MM.1S (cell line): Measurements from ENCODE around the gene PAFAH1B2.
"Not testable (repeated sequence)": the region's sequence is repeated elsewhere in the genome, so short reads cannot be mapped to it uniquely, and the experiment has no call there.

Source experiments
- DNase-seq: peaks from one replicate; pipeline ENCODE4 v3.0.0-alpha.2; 2015
- H2AFZ ChIP-seq: fragments of 300-600 bp; sonication (generic); 2 replicates; pipeline ENCODE4 v1.6.0; 2016; ENCODE audit warnings: antibody characterized with exemption, low read length
- H3F3A ChIP-seq: fragments of 300-600 bp; sonication (generic); 2 replicates; pipeline ENCODE4 v1.6.1; 2016; ENCODE audit warnings: mild to moderate bottlenecking, antibody characterized with exemption, low read length, moderate library complexity, mixed read lengths; ENCODE audit not compliant: insufficient read depth
- H3K27ac ChIP-seq: fragments of 300-600 bp; sonication (generic); 2 replicates; pipeline ENCODE4 v1.5.1; 2016; ENCODE audit warnings: mild to moderate bottlenecking, low read length
- H3K27me3 ChIP-seq: fragments of 300-600 bp; sonication (generic); replicated peaks from 2 replicates; pipeline ENCODE4 v1.6.0; 2016; ENCODE audit warnings: low read length; ENCODE audit not compliant: insufficient read depth
- H3K36me3 ChIP-seq: fragments of 300-600 bp; sonication (generic); replicated peaks from 2 replicates; pipeline ENCODE4 v1.6.1; 2016; ENCODE audit warnings: mild to moderate bottlenecking, low read length, mixed read lengths; ENCODE audit not compliant: insufficient read depth
- H3K4me1 ChIP-seq: fragments of 300-600 bp; sonication (generic); 2 replicates; pipeline ENCODE4 v1.6.1; 2016; ENCODE audit warnings: low read length, mixed read lengths
- H3K4me2 ChIP-seq: fragments of 300-600 bp; sonication (generic); 2 replicates; pipeline ENCODE4 v1.6.0; 2016; ENCODE audit warnings: low read depth, low read length
- H3K4me3 ChIP-seq: fragments of 300-600 bp; sonication (generic); 2 replicates; pipeline ENCODE4 v1.5.1; 2016; ENCODE audit warnings: low read length, mixed read lengths
- H3K79me2 ChIP-seq: fragments of 300-600 bp; sonication (generic); 2 replicates; pipeline ENCODE4 v1.6.1; 2016; ENCODE audit warnings: mixed run types, low read length, mixed read lengths
- H3K9ac ChIP-seq: fragments of 300-600 bp; sonication (generic); 2 replicates; pipeline ENCODE4 v1.6.1; 2016; ENCODE audit warnings: low read length, mixed read lengths
- H3K9me2 ChIP-seq: fragments of 300-600 bp; sonication (generic); replicated peaks from 2 replicates; pipeline ENCODE4 v1.6.1; 2016; ENCODE audit warnings: mild to moderate bottlenecking, low read length, mixed read lengths; ENCODE audit not compliant: insufficient read depth
- H3K9me3 ChIP-seq: fragments of 300-600 bp; sonication (generic); replicated peaks from 2 replicates; pipeline ENCODE4 v1.6.1; 2016; ENCODE audit warnings: mild to moderate bottlenecking, low read length, mixed read lengths; ENCODE audit not compliant: insufficient read depth
- H4K20me1 ChIP-seq: fragments of 300-600 bp; sonication (generic); 2 replicates; pipeline ENCODE4 v1.6.1; 2016; ENCODE audit warnings: mild to moderate bottlenecking, low read length, moderate library complexity, mixed read lengths; ENCODE audit not compliant: insufficient read depth
- CTCF ChIP-seq: fragments of 300-600 bp; sonication (generic); IDR thresholded peaks from 2 replicates; pipeline ENCODE4 v1.5.1; 2016; ENCODE audit warnings: antibody characterized with exemption, low read length, mixed read lengths
- EZH2 ChIP-seq: fragments of 300-600 bp; sonication (generic); optimal IDR thresholded peaks from 2 replicates; pipeline ENCODE3; 2017; ENCODE audit warnings: low read depth, mild to moderate bottlenecking, antibody characterized with exemption, low read length, mixed read lengths
- EZH2phosphoT487 ChIP-seq: fragments of 300-600 bp; sonication (generic); IDR thresholded peaks from 2 replicates; pipeline ENCODE4 v1.6.1; 2018; ENCODE audit warnings: antibody characterized with exemption, low read length

Gene PAFAH1B2

DNA sequence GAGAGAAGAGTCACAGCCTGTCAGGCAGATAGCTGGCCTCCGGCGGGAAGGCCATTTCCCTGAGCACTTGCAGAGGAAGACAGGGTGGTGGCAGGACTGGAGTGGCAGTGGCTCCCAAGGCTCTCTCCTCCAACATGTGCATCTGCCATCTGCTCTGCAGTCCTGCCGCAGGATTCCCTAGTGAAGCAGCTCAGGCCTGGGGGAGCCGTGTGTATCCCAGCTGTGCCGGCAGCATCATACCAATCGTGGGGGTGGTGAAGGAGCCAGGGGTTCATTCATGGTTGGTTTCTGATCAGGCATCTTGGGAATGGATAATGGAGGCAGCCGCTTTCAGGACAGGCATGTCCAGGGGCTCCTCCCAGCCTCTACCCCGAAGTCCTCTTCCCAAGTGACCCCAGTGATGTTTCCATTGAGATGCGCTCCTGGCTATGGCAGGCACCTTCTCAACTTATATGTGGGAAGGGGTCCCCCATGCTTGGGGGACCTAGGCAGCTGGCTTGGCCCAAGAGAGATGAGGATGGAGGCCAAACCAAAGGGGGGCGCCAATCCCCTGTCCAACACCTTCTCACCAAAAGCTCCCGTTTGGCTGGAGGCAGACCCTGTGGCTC lies 61.2 kb downstream of the PAFAH1B2 start:
- no peak overlapping the region for H2AFZ ChIP-seq
- no peak overlapping the region for H3K9ac ChIP-seq
- no peaks in the 10 kb centered on the region for H3K9me2 ChIP-seq
- no peak overlapping the region for H3K27ac ChIP-seq
- no peak for DNase-seq
- no peaks in the 10 kb centered on the region for H3K27me3 ChIP-seq
- no peak overlapping the region for H3K4me2 ChIP-seq
- H3K79me2 ChIP-seq, result no peaks in the 10 kb centered on the region
- no peaks in the 10 kb centered on the region for H3K4me1 ChIP-seq
- H3K9me3 ChIP-seq, result no peaks in the 10 kb centered on the region
- no peak for TF ChIP-seq CTCF
- no peak for TF ChIP-seq EZH2phosphoT487
- TF ChIP-seq EZH2, result no peak
- H3F3A ChIP-seq, result no peaks in the 10 kb centered on the region
- H3K4me3 ChIP-seq, result no peak overlapping the region
- no peaks in the 10 kb centered on the region for H3K36me3 ChIP-seq
- H4K20me1 ChIP-seq, result no peaks in the 10 kb centered on the region

GRCh38 chr11:117206111-117206510 lies 62.0 kb downstream of the PAFAH1B2 start:
- H3K79me2 ChIP-seq, H2AFZ ChIP-seq, H3F3A ChIP-seq, H4K20me1 ChIP-seq, H3K27me3 ChIP-seq, H3K9me2 ChIP-seq, H3K4me2 ChIP-seq, H3K4me1 ChIP-seq, H3K9ac ChIP-seq, H3K9me3 ChIP-seq, H3K27ac ChIP-seq, H3K4me3 ChIP-seq, DNase-seq, H3K36me3 ChIP-seq: not testable (repeated sequence)

DNA sequence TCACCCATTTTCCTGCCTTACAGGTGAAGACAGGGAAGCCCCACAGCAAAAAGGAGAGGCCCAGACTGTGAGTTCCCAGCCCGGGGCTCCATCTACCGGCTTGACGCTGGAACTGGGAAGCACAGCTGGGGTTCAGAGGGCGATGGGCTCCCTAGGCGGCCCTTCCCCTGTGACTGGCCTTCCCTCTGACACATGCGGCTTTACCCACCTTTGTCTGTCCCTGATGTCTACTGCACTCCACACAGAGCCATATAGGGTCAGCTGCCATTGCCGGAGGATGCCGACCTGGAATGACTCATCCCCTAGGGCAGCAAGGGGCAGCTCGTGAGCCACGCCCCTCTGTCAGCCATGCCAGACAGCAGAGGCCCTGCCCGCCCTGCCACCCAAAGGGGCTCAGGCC lies 62.8 kb downstream of the PAFAH1B2 start:
- not testable (repeated sequence) for H3K9ac ChIP-seq, H3K36me3 ChIP-seq, H3K9me2 ChIP-seq, H3F3A ChIP-seq, H3K4me3 ChIP-seq, H3K79me2 ChIP-seq, DNase-seq, H3K27me3 ChIP-seq, H3K9me3 ChIP-seq, H4K20me1 ChIP-seq, H3K4me2 ChIP-seq, H2AFZ ChIP-seq, H3K27ac ChIP-seq, H3K4me1 ChIP-seq

DNA sequence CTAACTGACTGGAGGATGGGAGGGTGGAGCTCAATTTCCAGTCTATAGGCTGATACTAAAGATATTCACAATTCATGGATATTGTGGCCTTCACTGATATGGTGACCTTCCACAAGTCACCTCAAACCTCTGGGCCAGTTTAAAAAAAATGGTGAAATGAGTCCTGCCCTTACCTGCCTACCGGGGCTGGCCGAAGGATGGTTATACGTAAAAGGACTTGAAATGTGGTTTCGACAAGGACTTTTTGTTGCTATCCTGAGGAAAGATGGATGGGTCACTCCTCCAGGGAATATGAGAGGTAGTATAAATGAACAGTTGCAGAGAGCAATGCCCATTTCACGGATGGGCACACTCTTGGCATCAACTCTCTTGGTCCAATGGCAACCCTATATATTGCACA lies 63.4 kb downstream of the PAFAH1B2 start:
- H3K27ac ChIP-seq, H3K9me3 ChIP-seq, H3K9me2 ChIP-seq, H3F3A ChIP-seq, H3K9ac ChIP-seq, H4K20me1 ChIP-seq, H3K4me2 ChIP-seq, H3K4me3 ChIP-seq, H3K4me1 ChIP-seq, H3K27me3 ChIP-seq, H3K79me2 ChIP-seq, H2AFZ ChIP-seq, H3K36me3 ChIP-seq, DNase-seq: not testable (repeated sequence)

GRCh38 chr11:117208710-117209109 lies 64.6 kb downstream of the PAFAH1B2 start:
- not testable (repeated sequence) for H3K36me3 ChIP-seq, DNase-seq

DNA sequence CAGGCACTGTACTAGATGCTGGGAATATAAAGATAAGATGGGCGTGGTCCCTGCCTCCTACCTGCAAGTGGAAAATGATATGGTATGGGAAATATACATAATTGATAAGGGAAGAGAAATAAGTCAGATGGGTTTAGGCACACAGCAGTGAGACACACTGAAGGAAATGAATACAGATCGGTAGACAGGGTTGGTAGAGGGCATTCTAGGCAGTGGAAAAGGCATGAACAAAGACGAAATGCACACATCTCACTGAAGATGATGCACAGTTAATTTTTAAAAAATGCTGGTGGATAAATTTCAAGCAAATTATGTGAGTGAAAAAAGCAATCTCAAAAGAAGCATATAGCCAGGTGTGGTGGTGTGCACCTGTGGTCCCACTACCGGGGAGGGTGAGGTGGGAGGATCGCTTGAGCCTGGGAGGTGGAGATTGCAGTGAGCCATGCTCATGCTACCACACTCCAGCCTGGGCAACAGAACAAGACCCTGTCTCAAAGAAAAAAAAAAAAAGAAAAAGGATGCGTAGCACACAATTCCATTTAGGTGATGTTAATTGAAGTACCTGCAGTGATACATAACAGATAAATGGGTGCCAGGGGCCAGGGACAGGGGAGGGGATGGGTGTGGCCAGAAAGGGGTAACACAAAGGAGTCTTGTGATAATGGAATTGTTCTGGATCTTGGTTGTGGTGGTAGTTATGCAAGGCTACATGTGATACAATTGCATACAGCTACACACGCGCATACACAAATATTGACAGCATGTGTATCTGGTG lies 65.5 kb downstream of the PAFAH1B2 start:
- H3K36me3 ChIP-seq, H4K20me1 ChIP-seq, H3K27me3 ChIP-seq, H3F3A ChIP-seq, H3K9me2 ChIP-seq, H3K79me2 ChIP-seq, H3K4me2 ChIP-seq, H3K9ac ChIP-seq, H3K9me3 ChIP-seq, H3K4me1 ChIP-seq, DNase-seq, H3K27ac ChIP-seq, H3K4me3 ChIP-seq, H2AFZ ChIP-seq: not testable (repeated sequence)

More at GRCh38 chr11:117208710-117209109, 64.6 kb downstream of the PAFAH1B2 start:
- H4K20me1 ChIP-seq, H3K27me3 ChIP-seq, H3F3A ChIP-seq, H3K9ac ChIP-seq, H3K4me1 ChIP-seq, H3K4me3 ChIP-seq, H2AFZ ChIP-seq, H3K27ac ChIP-seq, H3K4me2 ChIP-seq, H3K9me2 ChIP-seq, H3K9me3 ChIP-seq, H3K79me2 ChIP-seq: not testable (repeated sequence)
